DND-41 (cell line): ENCODE measurements around the gene CD99L2.

Source experiments
- ATAC-seq: fragments of 200-7000 bp; cut with Tn5 transposase; 3 replicates; pipeline ENCODE4 v1.9.1; 2021; ENCODE audit warnings: low read depth; ENCODE audit not compliant: insufficient read depth
- DNase-seq: peaks from one replicate; pipeline ENCODE4 v3.0.0-alpha.2; 2020
- H2AFZ ChIP-seq: 2 replicates; pipeline ENCODE4 v1.6.0; 2012; ENCODE audit warnings: low read depth, low read length
- H3K27ac ChIP-seq: 2 replicates; pipeline ENCODE4 v1.5.1; 2012; ENCODE audit warnings: low read length, inconsistent platforms
- H3K27me3 ChIP-seq: fragments of 200-600 bp; sonication (generic); 2 replicates; pipeline ENCODE4 v1.6.0; 2012; ENCODE audit warnings: low read length, mild to moderate bottlenecking, inconsistent platforms; ENCODE audit not compliant: insufficient read depth, poor library complexity
- H3K36me3 ChIP-seq: 2 replicates; pipeline ENCODE4 v1.5.1; 2012; ENCODE audit warnings: low read length, inconsistent platforms; ENCODE audit not compliant: insufficient read depth
- H3K4me1 ChIP-seq: 2 replicates; pipeline ENCODE4 v1.5.1; 2012; ENCODE audit warnings: mild to moderate bottlenecking, low read length; ENCODE audit not compliant: insufficient read depth
- H3K4me2 ChIP-seq: 2 replicates; pipeline ENCODE4 v1.6.0; 2012; ENCODE audit warnings: mild to moderate bottlenecking, moderate library complexity, low read length, inconsistent platforms; ENCODE audit not compliant: insufficient read depth
- H3K4me3 ChIP-seq, 2 experiments: fragments of 200-600 bp in 1 of 2; shearing (Covaris generic) in 1 of 2; 2 replicates each; pipeline ENCODE4 v1.5.1; 2012 to 2016; ENCODE audit warnings: inconsistent platforms in 2 of 2, low read length in 2 of 2, mild to moderate bottlenecking in 2 of 2, low read depth in 1 of 2, moderate library complexity in 1 of 2
- H3K79me2 ChIP-seq: 2 replicates; pipeline ENCODE4 v1.6.0; 2012; ENCODE audit warnings: low read length, inconsistent platforms; ENCODE audit not compliant: insufficient read depth
- H3K9ac ChIP-seq: 2 replicates; pipeline ENCODE4 v1.6.0; 2012; ENCODE audit warnings: low read depth, mild to moderate bottlenecking, inconsistent platforms, low read length, moderate library complexity
- H3K9me3 ChIP-seq: 2 replicates; pipeline ENCODE4 v1.5.1; 2012; ENCODE audit warnings: low read length, moderate library complexity, mild to moderate bottlenecking, inconsistent platforms; ENCODE audit not compliant: insufficient read depth, severe bottlenecking
- H4K20me1 ChIP-seq: 2 replicates; pipeline ENCODE4 v1.6.0; 2012; ENCODE audit warnings: low read length; ENCODE audit not compliant: insufficient read depth
- CTCF ChIP-seq: IDR thresholded peaks from 2 replicates; pipeline ENCODE4 v1.5.1; 2012; ENCODE audit warnings: borderline replicate concordance, low read length, moderate library complexity, mild to moderate bottlenecking; ENCODE audit not compliant: poor library complexity, severe bottlenecking; ENCODE audit errors: extremely low read depth
- EZH2 ChIP-seq: IDR thresholded peaks from 3 replicates; pipeline ENCODE4 v1.6.1; 2012; ENCODE audit warnings: borderline replicate concordance, low read depth, mild to moderate bottlenecking, moderate library complexity, low read length, inconsistent platforms; ENCODE audit not compliant: severe bottlenecking

Gene CD99L2

GRCh38 chrX:150899191-150899757, 806 bp upstream of the CD99L2 start:
- peak; percentile 59 for ATAC-seq
- Histone ChIP-seq H3K79me2 (peaks cover 23% of the 10 kb centered on the region), H3K4me2 (peak overlapping the region; percentile 81), H2AFZ (peak overlapping the region; percentile 78), H3K27me3 (peaks cover 3% of the 10 kb centered on the region), H3K4me3 (peak overlapping the region; percentile 34 to 63; a peak in 3 of 4 replicates), H4K20me1 (0 out of 2 replicates have a peak, but pooled peaks cover 6% of the 10 kb centered on the region), H3K27ac (peak overlapping the region; percentile 57), H3K9me3 (no peaks in the 10 kb centered on the region), H3K36me3 (no peaks in the 10 kb centered on the region), H3K4me1 (peaks cover 26% of the 10 kb centered on the region), H3K9ac (peak overlapping the region; percentile 83)
- TF ChIP-seq CTCF (no peak), EZH2 (no peak)
- DNase-seq, result peak; percentile 58

- no peak for ATAC-seq
- TF ChIP-seq EZH2 (no peak), CTCF (no peak)
- H3K27ac ChIP-seq, result peak overlapping the region; percentile 84
These were observed 797 bp downstream of the CD99L2 start for GRCh38 chrX:150897421-150898320.

GRCh38 chrX:150896632-150897031, 1.8 kb downstream of the CD99L2 start:
- no peaks in the 10 kb centered on the region for H3K9me3 ChIP-seq
- peak overlapping the region; percentile 72; the same call in 1 of the 2 replicates for H3K4me2 ChIP-seq
- no peak for TF ChIP-seq CTCF
- TF ChIP-seq EZH2, result no peak
- H3K36me3 ChIP-seq, result no peaks in the 10 kb centered on the region
- H3K9ac ChIP-seq, result no peak overlapping the region
- H3K27ac ChIP-seq, result no peak overlapping the region
- no peak overlapping the region for H3K4me3 ChIP-seq
- H3K27me3 ChIP-seq, result peaks cover 3% of the 10 kb centered on the region
- peaks cover 26% of the 10 kb centered on the region for H3K4me1 ChIP-seq
- H2AFZ ChIP-seq, result no peak overlapping the region
- ATAC-seq, result no peak
- H3K79me2 ChIP-seq, result peaks cover 23% of the 10 kb centered on the region
- DNase-seq, result no peak
- 0 out of 2 replicates have a peak, but pooled peaks cover 8% of the 10 kb centered on the region for H4K20me1 ChIP-seq

More at GRCh38 chrX:150897421-150898320, 797 bp downstream of the CD99L2 start:
- peaks cover 3% of the 10 kb centered on the region for H3K27me3 ChIP-seq
- peaks cover 23% of the 10 kb centered on the region for H3K79me2 ChIP-seq
- H3K9me3 ChIP-seq, result no peaks in the 10 kb centered on the region
- H3K4me1 ChIP-seq, result peaks cover 26% of the 10 kb centered on the region
- H3K36me3 ChIP-seq, result no peaks in the 10 kb centered on the region
- peak overlapping the region; percentile 83 for H3K9ac ChIP-seq
- H3K4me3 ChIP-seq, result peak overlapping the region; percentile 57 to 63; a peak in 3 of 4 replicates
- H4K20me1 ChIP-seq, result 0 out of 2 replicates have a peak, but pooled peaks cover 8% of the 10 kb centered on the region
- H3K4me2 ChIP-seq, result peak overlapping the region; percentile 72
- DNase-seq, result peak; percentile 50
- peak overlapping the region; percentile 80 for H2AFZ ChIP-seq
